Measurements from ENCODE around the gene LIMA1.
"Not testable (repeated sequence)": the region's sequence is repeated elsewhere in the genome, so short reads cannot be mapped to it uniquely, and the experiment has no call there.

The LIMA1 gene

GRCh38 chr12:50283229-50283923, at the start of gene LIMA1:
TSS of gene LIMA1 (minus strand) at chr12:50283520. CDS start at chr12:50248751, 34,769 bp downstream.
- peak; percentile 85 to 88 for DNase-seq (ENCODE audit: low read depth in 2 of 2)

GRCh38 chr12:50331745-50332144, 48.4 kb upstream of the LIMA1 start:
- DNase-seq (ENCODE audit: low read depth in 2 of 2), result no peak

GRCh38 chr12:50328664-50329063, 45.3 kb upstream of the LIMA1 start:
- not testable (repeated sequence) for DNase-seq (ENCODE audit: low read depth in 2 of 2)

- DNase-seq (ENCODE audit: low read depth in 2 of 2), result no peak
These were observed 43.4 kb upstream of the LIMA1 start for GRCh38 chr12:50326590-50327284.

- no peak for DNase-seq (ENCODE audit: low read depth in 2 of 2)
These were observed 42.6 kb upstream of the LIMA1 start for GRCh38 chr12:50325890-50326391.

- DNase-seq (ENCODE audit: low read depth in 2 of 2), result not testable (repeated sequence)
These were observed 41.5 kb upstream of the LIMA1 start for GRCh38 chr12:50324770-50325169.

GRCh38 chr12:50324077-50324476, 40.8 kb upstream of the LIMA1 start:
- DNase-seq (ENCODE audit: low read depth in 2 of 2), result not testable (repeated sequence)

- DNase-seq (ENCODE audit: low read depth in 2 of 2), result no peak
These were observed 38.9 kb upstream of the LIMA1 start for GRCh38 chr12:50322206-50322605.

GRCh38 chr12:50317203-50317602, 33.9 kb upstream of the LIMA1 start:
- no peak for DNase-seq (ENCODE audit: low read depth in 2 of 2)

- DNase-seq (ENCODE audit: low read depth in 2 of 2), result no peak
These were observed 32.5 kb upstream of the LIMA1 start for GRCh38 chr12:50315803-50316202.

- no peak for DNase-seq (ENCODE audit: low read depth in 2 of 2)
These were observed 31.5 kb upstream of the LIMA1 start for GRCh38 chr12:50314636-50315312.

GRCh38 chr12:50313971-50314370, 30.7 kb upstream of the LIMA1 start:
- not testable (repeated sequence) for DNase-seq (ENCODE audit: low read depth in 2 of 2)

- DNase-seq (ENCODE audit: low read depth in 2 of 2), result no peak
These were observed 30.1 kb upstream of the LIMA1 start for GRCh38 chr12:50313256-50313931.

GRCh38 chr12:50311858-50312609, 28.7 kb upstream of the LIMA1 start:
- DNase-seq (ENCODE audit: low read depth in 2 of 2), result not testable (repeated sequence)

GRCh38 chr12:50309950-50310349, 26.6 kb upstream of the LIMA1 start:
- DNase-seq (ENCODE audit: low read depth in 2 of 2), result no peak

GRCh38 chr12:50302686-50303085, 19.4 kb upstream of the LIMA1 start:
- DNase-seq (ENCODE audit: low read depth in 2 of 2), result no peak

GRCh38 chr12:50297996-50298395, 14.7 kb upstream of the LIMA1 start:
- no peak for DNase-seq (ENCODE audit: low read depth in 2 of 2)

- DNase-seq (ENCODE audit: low read depth in 2 of 2), result no peak
These were observed 13.7 kb upstream of the LIMA1 start for GRCh38 chr12:50297027-50297426.

GRCh38 chr12:50296554-50296953, 13.2 kb upstream of the LIMA1 start:
- no peak for DNase-seq (ENCODE audit: low read depth in 2 of 2)

GRCh38 chr12:50291377-50291776, 8.1 kb upstream of the LIMA1 start:
- DNase-seq (ENCODE audit: low read depth in 2 of 2), result no peak

GRCh38 chr12:50290692-50291091, 7.4 kb upstream of the LIMA1 start:
- DNase-seq (ENCODE audit: low read depth in 2 of 2), result not testable (repeated sequence)

Measured in activated CD4-positive, alpha-beta T cell treated with anti-CD3 and anti-CD28 coated beads for 24 hours (primary cell).